ENCODE results near the gene ADCY3. TPM values are rescaled to one million over a fixed set of nuclear protein-coding genes. Genes with fewer than 3 reads are reported as not detected.

The ADCY3 gene
- total and polyA plus RNA-seq, 2 of the 13 experiments (the other 11 are each of a cell fraction or from before 2014, with no cell fraction given) = 0.11 to 0.61 TPM

GRCh38 chr2:24838541-24838940 lies 81.5 kb downstream of the ADCY3 start:
- H3K27me3 ChIP-seq (ENCODE audit: control insufficient read depth in 1 of 2, insufficient read depth in 2 of 2, low read length in 2 of 2) = peaks cover 24 to 90% of the 10 kb centered on the region in 2 experiments
- DNase-seq (ENCODE audit: low spot score) = no peak
- no peaks in the 10 kb centered on the region for H4K20me1 ChIP-seq (ENCODE audit: insufficient read depth, low read length)
- in situ Hi-C loops (cut with HindIII; ENCODE audit: extremely low pct_ligation_motif_present, low pct_unique_long_range_greater_than_20kb) (no loop called here), intact Hi-C loops (cut with micrococcal nuclease; ENCODE audit: unreplicated experiment) (no loop called here)
- no peaks in the 10 kb centered on the region for H3K36me3 ChIP-seq (replicated peaks in 1 of 2; ENCODE audit: control insufficient read depth in 1 of 2, insufficient read depth in 2 of 2, low read length in 2 of 2)
- no TSS peak for BruUV-seq (replicated peaks)
- CTCF ChIA-PET (ENCODE audit: low intra/inter-chr PET ratio, low total read pairs) = no interaction called here
- H3K27ac ChIP-seq (ENCODE audit: extremely low read length, insufficient read depth, low read length) = no peak overlapping the region
- H3K4me3 ChIP-seq (replicated peaks in 1 of 3; ENCODE audit: insufficient read depth in 1 of 3, low read depth in 2 of 3, low read length in 3 of 3) = no peak overlapping the region
- no peak for ATAC-seq
- H3K9ac ChIP-seq (ENCODE audit: insufficient read depth, low read depth, low read length) = no peak overlapping the region
- FAIRE-seq = no peak
- H3K4me1 ChIP-seq (ENCODE audit: insufficient read depth, low read length) = 0 out of 2 replicates have a peak, but pooled peaks cover 9% of the 10 kb centered on the region
- H2AFZ ChIP-seq (ENCODE audit: low read length) = no peak overlapping the region
- H3K4me2 ChIP-seq (ENCODE audit: low read depth, low read length) = no peak overlapping the region
- WGBS (ENCODE audit: low lambda C conversion rate) = 28% methylated on average over 18 of the region's 18 CpGs
- no peaks in the 10 kb centered on the region for H3K79me2 ChIP-seq (ENCODE audit: insufficient read depth, low read length)
- POLR2A ChIA-PET = no interaction called here
- no peaks in the 10 kb centered on the region for H3K9me3 ChIP-seq (ENCODE audit: low read length)
- TF ChIP-seq TFDP2 (CRISPR knock-in tag; IDR thresholded peaks at IDR 0.05) (no peak), FIP1L1 (IDR thresholded peaks at IDR 0.05; ENCODE audit: borderline replicate concordance, insufficient read depth, low read depth, low read length) (no peak), EED (CRISPR knock-in tag; IDR thresholded peaks at IDR 0.05) (no peak), FOXM1 (CRISPR knock-in tag; IDR thresholded peaks at IDR 0.05) (no peak), ZNF33A (CRISPR knock-in tag; IDR thresholded peaks at IDR 0.05; ENCODE audit: borderline replicate concordance) (no peak), ZNF235 (CRISPR knock-in tag; IDR thresholded peaks at IDR 0.05; ENCODE audit: borderline replicate concordance) (no peak), ZMYM3 (CRISPR knock-in tag; IDR thresholded peaks at IDR 0.05) (no peak), ATF7-NPFF (CRISPR knock-in tag; IDR thresholded peaks at IDR 0.05; ENCODE audit: low read depth) (no peak), ZNF383 (CRISPR knock-in tag; IDR thresholded peaks at IDR 0.05; ENCODE audit: borderline replicate concordance) (no peak), PHF21A (CRISPR knock-in tag; IDR thresholded peaks at IDR 0.05) (no peak), RFXAP (CRISPR knock-in tag; IDR thresholded peaks at IDR 0.05; ENCODE audit: borderline replicate concordance) (no peak)
- TF ChIP-seq, protein P1, sequence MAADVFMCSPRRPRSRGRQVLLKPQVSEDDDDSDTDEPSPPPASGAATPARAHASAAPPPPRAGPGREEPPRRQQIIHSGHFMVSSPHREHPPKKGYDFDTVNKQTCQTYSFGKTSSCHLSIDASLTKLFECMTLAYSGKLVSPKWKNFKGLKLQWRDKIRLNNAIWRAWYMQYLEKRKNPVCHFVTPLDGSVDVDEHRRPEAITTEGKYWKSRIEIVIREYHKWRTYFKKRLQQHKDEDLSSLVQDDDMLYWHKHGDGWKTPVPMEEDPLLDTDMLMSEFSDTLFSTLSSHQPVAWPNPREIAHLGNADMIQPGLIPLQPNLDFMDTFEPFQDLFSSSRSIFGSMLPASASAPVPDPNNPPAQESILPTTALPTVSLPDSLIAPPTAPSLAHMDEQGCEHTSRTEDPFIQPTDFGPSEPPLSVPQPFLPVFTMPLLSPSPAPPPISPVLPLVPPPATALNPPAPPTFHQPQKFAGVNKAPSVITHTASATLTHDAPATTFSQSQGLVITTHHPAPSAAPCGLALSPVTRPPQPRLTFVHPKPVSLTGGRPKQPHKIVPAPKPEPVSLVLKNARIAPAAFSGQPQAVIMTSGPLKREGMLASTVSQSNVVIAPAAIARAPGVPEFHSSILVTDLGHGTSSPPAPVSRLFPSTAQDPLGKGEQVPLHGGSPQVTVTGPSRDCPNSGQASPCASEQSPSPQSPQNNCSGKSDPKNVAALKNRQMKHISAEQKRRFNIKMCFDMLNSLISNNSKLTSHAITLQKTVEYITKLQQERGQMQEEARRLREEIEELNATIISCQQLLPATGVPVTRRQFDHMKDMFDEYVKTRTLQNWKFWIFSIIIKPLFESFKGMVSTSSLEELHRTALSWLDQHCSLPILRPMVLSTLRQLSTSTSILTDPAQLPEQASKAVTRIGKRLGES (CRISPR knock-in tag; IDR thresholded peaks at IDR 0.05; ENCODE audit: borderline replicate concordance) = no peak
- TF ChIP-seq, protein P2, sequence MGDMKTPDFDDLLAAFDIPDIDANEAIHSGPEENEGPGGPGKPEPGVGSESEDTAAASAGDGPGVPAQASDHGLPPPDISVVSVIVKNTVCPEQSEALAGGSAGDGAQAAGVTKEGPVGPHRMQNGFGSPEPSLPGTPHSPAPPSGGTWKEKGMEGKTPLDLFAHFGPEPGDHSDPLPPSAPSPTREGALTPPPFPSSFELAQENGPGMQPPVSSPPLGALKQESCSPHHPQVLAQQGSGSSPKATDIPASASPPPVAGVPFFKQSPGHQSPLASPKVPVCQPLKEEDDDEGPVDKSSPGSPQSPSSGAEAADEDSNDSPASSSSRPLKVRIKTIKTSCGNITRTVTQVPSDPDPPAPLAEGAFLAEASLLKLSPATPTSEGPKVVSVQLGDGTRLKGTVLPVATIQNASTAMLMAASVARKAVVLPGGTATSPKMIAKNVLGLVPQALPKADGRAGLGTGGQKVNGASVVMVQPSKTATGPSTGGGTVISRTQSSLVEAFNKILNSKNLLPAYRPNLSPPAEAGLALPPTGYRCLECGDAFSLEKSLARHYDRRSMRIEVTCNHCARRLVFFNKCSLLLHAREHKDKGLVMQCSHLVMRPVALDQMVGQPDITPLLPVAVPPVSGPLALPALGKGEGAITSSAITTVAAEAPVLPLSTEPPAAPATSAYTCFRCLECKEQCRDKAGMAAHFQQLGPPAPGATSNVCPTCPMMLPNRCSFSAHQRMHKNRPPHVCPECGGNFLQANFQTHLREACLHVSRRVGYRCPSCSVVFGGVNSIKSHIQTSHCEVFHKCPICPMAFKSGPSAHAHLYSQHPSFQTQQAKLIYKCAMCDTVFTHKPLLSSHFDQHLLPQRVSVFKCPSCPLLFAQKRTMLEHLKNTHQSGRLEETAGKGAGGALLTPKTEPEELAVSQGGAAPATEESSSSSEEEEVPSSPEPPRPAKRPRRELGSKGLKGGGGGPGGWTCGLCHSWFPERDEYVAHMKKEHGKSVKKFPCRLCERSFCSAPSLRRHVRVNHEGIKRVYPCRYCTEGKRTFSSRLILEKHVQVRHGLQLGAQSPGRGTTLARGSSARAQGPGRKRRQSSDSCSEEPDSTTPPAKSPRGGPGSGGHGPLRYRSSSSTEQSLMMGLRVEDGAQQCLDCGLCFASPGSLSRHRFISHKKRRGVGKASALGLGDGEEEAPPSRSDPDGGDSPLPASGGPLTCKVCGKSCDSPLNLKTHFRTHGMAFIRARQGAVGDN (CRISPR knock-in tag; IDR thresholded peaks at IDR 0.05) = no peak
- TF ChIP-seq, protein P3, sequence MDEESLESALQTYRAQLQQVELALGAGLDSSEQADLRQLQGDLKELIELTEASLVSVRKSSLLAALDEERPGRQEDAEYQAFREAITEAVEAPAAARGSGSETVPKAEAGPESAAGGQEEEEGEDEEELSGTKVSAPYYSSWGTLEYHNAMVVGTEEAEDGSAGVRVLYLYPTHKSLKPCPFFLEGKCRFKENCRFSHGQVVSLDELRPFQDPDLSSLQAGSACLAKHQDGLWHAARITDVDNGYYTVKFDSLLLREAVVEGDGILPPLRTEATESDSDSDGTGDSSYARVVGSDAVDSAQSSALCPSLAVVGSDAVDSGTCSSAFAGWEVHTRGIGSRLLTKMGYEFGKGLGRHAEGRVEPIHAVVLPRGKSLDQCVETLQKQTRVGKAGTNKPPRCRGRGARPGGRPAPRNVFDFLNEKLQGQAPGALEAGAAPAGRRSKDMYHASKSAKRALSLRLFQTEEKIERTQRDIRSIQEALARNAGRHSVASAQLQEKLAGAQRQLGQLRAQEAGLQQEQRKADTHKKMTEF (CRISPR knock-in tag; IDR thresholded peaks at IDR 0.05) = no peak
- TF ChIP-seq, protein P4, sequence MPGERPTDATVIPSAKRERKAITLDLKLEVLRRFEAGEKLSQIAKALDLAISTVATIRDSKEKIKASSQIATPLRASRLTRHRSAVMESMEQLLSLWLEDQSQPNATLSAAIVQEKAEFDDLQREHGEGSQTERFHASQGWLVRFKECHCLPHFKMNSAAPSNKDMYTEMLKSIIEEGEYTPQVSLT (CRISPR knock-in tag; IDR thresholded peaks at IDR 0.05; ENCODE audit: borderline replicate concordance, low read depth) = no peak

All from HepG2 (cell line).